Thoracic aorta (tissue), 2 donors: ENCODE data around the gene SNTG2. TPM values are rescaled to one million over a fixed set of nuclear protein-coding genes. Genes with fewer than 3 reads are reported as not detected.

Experiments
- ATAC-seq: fragments of 150-250 bp; one replicate; pipeline ENCODE4 v1.8.0; 2017; ENCODE audit warnings: low read depth; ENCODE audit not compliant: insufficient number of reproducible peaks, low FRiP score
- DNase-seq: peaks from one replicate; pipeline ENCODE4 v3.0.0-alpha.2; 2020; ENCODE audit warnings: low spot score
- H3K27ac ChIP-seq, 2 donors: fragments of 200-600 bp; sonication (generic); 1 replicate in 1 of 2; 2 replicates in 1 of 2; pipeline ENCODE4 v1.5.1; 2016; ENCODE audit warnings: mild to moderate bottlenecking in 2 of 2, moderate library complexity in 2 of 2
- H3K27me3 ChIP-seq: fragments of 200-600 bp; sonication (generic); replicated peaks from 2 replicates; pipeline ENCODE4 v1.6.0; 2016; ENCODE audit warnings: mild to moderate bottlenecking; ENCODE audit not compliant: insufficient read depth
- H3K36me3 ChIP-seq: fragments of 200-600 bp; sonication (generic); one replicate; pipeline ENCODE4 v1.5.1; 2016
- H3K4me1 ChIP-seq, 2 donors: fragments of 200-600 bp; sonication (generic); 1 replicate in 1 of 2; 2 replicates in 1 of 2; pipeline versions ENCODE4 v1.5.1 to v1.6.0; 2016; ENCODE audit warnings: low read depth in 2 of 2, mild to moderate bottlenecking in 1 of 2; ENCODE audit not compliant: control insufficient read depth in 1 of 2
- H3K4me3 ChIP-seq: fragments of 200-600 bp; sonication (generic); 2 replicates; pipeline ENCODE4 v1.5.1; 2016; ENCODE audit warnings: mild to moderate bottlenecking
- H3K9me3 ChIP-seq: fragments of 200-600 bp; sonication (generic); 2 replicates; pipeline ENCODE4 v1.5.1; 2016
- CTCF ChIP-seq: fragments of 200-600 bp; sonication (generic); IDR thresholded peaks from one replicate; pipeline ENCODE4 v1.5.1; 2019; ENCODE audit warnings: antibody characterized with exemption
- total RNA-seq, 2 donors: library from RNA; depleted of rRNA; stranded (reverse); fragments of >200 nt; gene quantifications; one replicate each; pipeline versions ENCODE4 v1.1.0 to v1.2.3, GENCODE V29; 2016

Gene SNTG2
- total RNA-seq, 2 donors from 2014 or later: 8.9 to 18.6 TPM

- no peak for DNase-seq
- no peak for ATAC-seq
- Histone ChIP-seq H3K36me3 (no peaks in the 10 kb centered on the region), H3K27ac (no peak overlapping the region), H3K27me3 (no peaks in the 10 kb centered on the region), H3K4me1 (no peaks in the 10 kb centered on the region), H3K9me3 (no peaks in the 10 kb centered on the region), H3K4me3 (no peak overlapping the region)
- TF ChIP-seq CTCF: no peak
Observed at GRCh38 chr2:1234731-1235308, 284.2 kb downstream of the SNTG2 start.

- no peak overlapping the region for H3K4me3 ChIP-seq
- no peak for TF ChIP-seq CTCF
- no peaks in the 10 kb centered on the region for H3K4me1 ChIP-seq
- ATAC-seq (no peak), DNase-seq (no peak)
- H3K27ac ChIP-seq: no peak overlapping the region
- no peaks in the 10 kb centered on the region for H3K36me3 ChIP-seq
- no peaks in the 10 kb centered on the region for H3K27me3 ChIP-seq
- no peaks in the 10 kb centered on the region for H3K9me3 ChIP-seq
Observed at GRCh38 chr2:1235806-1236205, 285.2 kb downstream of the SNTG2 start.

GRCh38 chr2:1236606-1237005, 286.0 kb downstream of the SNTG2 start:
- Histone ChIP-seq H3K4me1 (no peaks in the 10 kb centered on the region), H3K4me3 (no peak overlapping the region), H3K27ac (no peak overlapping the region), H3K36me3 (no peaks in the 10 kb centered on the region), H3K9me3 (no peaks in the 10 kb centered on the region), H3K27me3 (no peaks in the 10 kb centered on the region)
- ATAC-seq: no peak
- no peak for DNase-seq
- no peak for TF ChIP-seq CTCF

- no peak overlapping the region for H3K4me3 ChIP-seq
- H3K27ac ChIP-seq: no peak overlapping the region
- ATAC-seq: no peak
- no peak for DNase-seq
- H3K9me3 ChIP-seq: no peaks in the 10 kb centered on the region
- H3K4me1 ChIP-seq: no peaks in the 10 kb centered on the region
- no peaks in the 10 kb centered on the region for H3K27me3 ChIP-seq
- H3K36me3 ChIP-seq: no peaks in the 10 kb centered on the region
- no peak for TF ChIP-seq CTCF
Observed at GRCh38 chr2:1237783-1238182, 287.1 kb downstream of the SNTG2 start.

GRCh38 chr2:1238598-1239138, 288.0 kb downstream of the SNTG2 start:
- no peaks in the 10 kb centered on the region for H3K4me1 ChIP-seq
- no peak for ATAC-seq
- H3K27ac ChIP-seq: no peak overlapping the region

More at GRCh38 chr2:1238598-1239138, 288.0 kb downstream of the SNTG2 start:
- H3K36me3 ChIP-seq: no peaks in the 10 kb centered on the region
- no peak for TF ChIP-seq CTCF
- no peak for DNase-seq
- H3K4me3 ChIP-seq: no peak overlapping the region
- no peaks in the 10 kb centered on the region for H3K9me3 ChIP-seq
- H3K27me3 ChIP-seq: no peaks in the 10 kb centered on the region
